Stimulated activated CD4-positive, alpha-beta T cell treated with anti-CD3 and anti-CD28 coated beads, Interleukin-4, amount 100 ng/mL, for 24 hours (primary cell): ENCODE measurements around the gene CCDC144A.
"Not testable (repeated sequence)": the region's sequence is repeated elsewhere in the genome, so short reads cannot be mapped to it uniquely, and the experiment has no call there.

Source experiments
- DNase-seq: peaks from one replicate; pipeline ENCODE4 v3.0.0-alpha.2; 2020

The CCDC144A gene

GRCh38 chr17:16689731-16690281 lies at the start of gene CCDC144A:
Gene CCDC144A, plus strand, starts transcription at chr17:16690241. Its CDS starts 160 bp downstream, at chr17:16690401.
- peak; percentile 81 for DNase-seq

- no peak for DNase-seq
Observed at GRCh38 chr17:16649585-16649984, 40.5 kb upstream of the CCDC144A start.

- DNase-seq: no peak
Observed at GRCh38 chr17:16652252-16652651, 37.8 kb upstream of the CCDC144A start.

- no peak for DNase-seq
Observed at GRCh38 chr17:16652847-16653366, 37.1 kb upstream of the CCDC144A start.

GRCh38 chr17:16653367-16654041 lies 36.5 kb upstream of the CCDC144A start, which contains the start of gene ZNF624:
Gene ZNF624, minus strand, starts transcription at chr17:16653850.
- DNase-seq: peak; percentile 90

GRCh38 chr17:16661217-16661616 lies 28.8 kb upstream of the CCDC144A start:
- no peak for DNase-seq

GRCh38 chr17:16662936-16663335 lies 27.1 kb upstream of the CCDC144A start:
- no peak for DNase-seq

GRCh38 chr17:16666553-16666906 lies 23.5 kb upstream of the CCDC144A start:
- not testable (repeated sequence) for DNase-seq

- not testable (repeated sequence) for DNase-seq
Observed at GRCh38 chr17:16666907-16667636, 23.0 kb upstream of the CCDC144A start.

GRCh38 chr17:16676676-16677268 lies 13.3 kb upstream of the CCDC144A start:
- no peak for DNase-seq

- DNase-seq: not testable (repeated sequence)
Observed at GRCh38 chr17:16683290-16684138, 6.5 kb upstream of the CCDC144A start.

- DNase-seq: not testable (repeated sequence)
Observed at GRCh38 chr17:16686019-16686418, 4.0 kb upstream of the CCDC144A start.

- DNase-seq: not testable (repeated sequence)
Observed at GRCh38 chr17:16687151-16687550, 2.9 kb upstream of the CCDC144A start.

GRCh38 chr17:16690447-16690846 lies 406 bp downstream of the CCDC144A start:
- not testable (repeated sequence) for DNase-seq

GRCh38 chr17:16697603-16698002 lies 7.6 kb downstream of the CCDC144A start:
- DNase-seq: not testable (repeated sequence)

GRCh38 chr17:16745492-16746203 lies 55.6 kb downstream of the CCDC144A start:
- not testable (repeated sequence) for DNase-seq

GRCh38 chr17:16746571-16746970 lies 56.5 kb downstream of the CCDC144A start:
- not testable (repeated sequence) for DNase-seq

- not testable (repeated sequence) for DNase-seq
Observed at GRCh38 chr17:16750515-16750914, 60.5 kb downstream of the CCDC144A start.

GRCh38 chr17:16751224-16751923 lies 61.3 kb downstream of the CCDC144A start:
- DNase-seq: peak; percentile 9

GRCh38 chr17:16751924-16752287 lies 61.9 kb downstream of the CCDC144A start:
- DNase-seq: not testable (repeated sequence)

- DNase-seq: not testable (repeated sequence)
Observed at GRCh38 chr17:16757520-16757919, 67.5 kb downstream of the CCDC144A start.
